Nephron (organoid): ENCODE measurements around the gene ALK.

Experiments
- H3K27ac Mint-ChIP-seq, 3 experiments: 2 replicates each; pipeline ENCODE4 v1.8.0; 2020; ENCODE audit warnings: mixed read lengths in 3 of 3, mild to moderate bottlenecking in 2 of 3, moderate library complexity in 1 of 3
- H3K27me3 Mint-ChIP-seq: 2 replicates; pipeline ENCODE4 v1.8.0; 2021; ENCODE audit warnings: low read depth, mild to moderate bottlenecking, moderate library complexity, mixed read lengths
- H3K36me3 Mint-ChIP-seq: 2 replicates; pipeline ENCODE4 v1.8.0; 2020; ENCODE audit warnings: low read depth, mixed read lengths
- H3K4me1 Mint-ChIP-seq: 2 replicates; pipeline ENCODE4 v1.8.0; 2020; ENCODE audit warnings: mixed read lengths
- H3K4me3 Mint-ChIP-seq, 3 experiments: 2 replicates each; pipeline ENCODE4 v1.8.0; 2020; ENCODE audit warnings: mild to moderate bottlenecking in 3 of 3, mixed read lengths in 3 of 3, moderate library complexity in 2 of 3
- H3K9me3 Mint-ChIP-seq: 2 replicates; pipeline ENCODE4 v1.8.0; 2020; ENCODE audit warnings: mixed read lengths
- TF ChIP-seq, protein P1 (sequence below), 3 experiments: fragments of 200-600 bp; sonication (generic); IDR thresholded peaks; one replicate each; pipeline ENCODE4 v1.5.0; 2021; ENCODE audit warnings: antibody characterized with exemption in 3 of 3; ENCODE audit not compliant: unreplicated experiment in 3 of 3

Gene ALK

GRCh38 chr2:29743516-29743915, 177.9 kb downstream of the ALK start:
- Mint-ChIP-seq H3K4me1 (peaks cover 5% of the 10 kb centered on the region), H3K27me3 (peaks cover 8% of the 10 kb centered on the region), H3K27ac (no peak overlapping the region), H3K4me3 (no peak overlapping the region), H3K36me3 (no peaks in the 10 kb centered on the region), H3K9me3 (no peaks in the 10 kb centered on the region)
- TF ChIP-seq, protein P1, sequence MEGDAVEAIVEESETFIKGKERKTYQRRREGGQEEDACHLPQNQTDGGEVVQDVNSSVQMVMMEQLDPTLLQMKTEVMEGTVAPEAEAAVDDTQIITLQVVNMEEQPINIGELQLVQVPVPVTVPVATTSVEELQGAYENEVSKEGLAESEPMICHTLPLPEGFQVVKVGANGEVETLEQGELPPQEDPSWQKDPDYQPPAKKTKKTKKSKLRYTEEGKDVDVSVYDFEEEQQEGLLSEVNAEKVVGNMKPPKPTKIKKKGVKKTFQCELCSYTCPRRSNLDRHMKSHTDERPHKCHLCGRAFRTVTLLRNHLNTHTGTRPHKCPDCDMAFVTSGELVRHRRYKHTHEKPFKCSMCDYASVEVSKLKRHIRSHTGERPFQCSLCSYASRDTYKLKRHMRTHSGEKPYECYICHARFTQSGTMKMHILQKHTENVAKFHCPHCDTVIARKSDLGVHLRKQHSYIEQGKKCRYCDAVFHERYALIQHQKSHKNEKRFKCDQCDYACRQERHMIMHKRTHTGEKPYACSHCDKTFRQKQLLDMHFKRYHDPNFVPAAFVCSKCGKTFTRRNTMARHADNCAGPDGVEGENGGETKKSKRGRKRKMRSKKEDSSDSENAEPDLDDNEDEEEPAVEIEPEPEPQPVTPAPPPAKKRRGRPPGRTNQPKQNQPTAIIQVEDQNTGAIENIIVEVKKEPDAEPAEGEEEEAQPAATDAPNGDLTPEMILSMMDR (IDR thresholded peaks at IDR 0.05; ENCODE audit: unreplicated experiment in 3 of 3): no peak

- no peak overlapping the region for H3K27ac Mint-ChIP-seq
- H3K4me3 Mint-ChIP-seq: no peak overlapping the region
- peaks cover 8% of the 10 kb centered on the region for H3K27me3 Mint-ChIP-seq
- no peaks in the 10 kb centered on the region for H3K9me3 Mint-ChIP-seq
- H3K4me1 Mint-ChIP-seq: peaks cover 5% of the 10 kb centered on the region
- TF ChIP-seq, protein P1 (IDR thresholded peaks at IDR 0.05; ENCODE audit: unreplicated experiment in 3 of 3): no peak
- H3K36me3 Mint-ChIP-seq: no peaks in the 10 kb centered on the region
Measured at GRCh38 chr2:29742656-29743055, 178.7 kb downstream of the ALK start.

DNA sequence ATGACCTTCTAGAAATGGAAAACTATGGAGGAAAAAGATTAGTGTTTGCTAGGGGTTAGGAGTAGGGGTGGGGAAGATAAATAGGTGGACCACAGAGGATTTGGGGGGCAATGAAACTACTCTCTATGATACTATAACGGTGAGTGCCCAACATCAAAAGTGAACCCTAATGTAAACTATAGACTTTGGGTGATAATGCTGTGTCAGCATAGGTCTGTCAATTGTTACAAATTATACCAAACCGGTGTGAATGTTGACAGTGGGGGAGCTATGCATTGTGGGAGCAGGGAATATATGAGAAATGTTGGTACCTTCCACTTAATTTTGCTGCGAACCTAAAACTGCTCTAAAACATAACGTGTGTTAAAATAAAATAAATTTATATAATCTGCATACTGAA, 180.3 kb downstream of the ALK start:
- TF ChIP-seq, protein P1 (IDR thresholded peaks at IDR 0.05; ENCODE audit: unreplicated experiment in 3 of 3): no peak
- Mint-ChIP-seq H3K4me1 (peaks cover 5% of the 10 kb centered on the region), H3K4me3 (no peak overlapping the region), H3K27me3 (peaks cover 8% of the 10 kb centered on the region), H3K27ac (no peak overlapping the region), H3K9me3 (no peaks in the 10 kb centered on the region), H3K36me3 (no peaks in the 10 kb centered on the region)

- Mint-ChIP-seq H3K36me3 (no peaks in the 10 kb centered on the region), H3K9me3 (no peaks in the 10 kb centered on the region), H3K27ac (no peak overlapping the region), H3K4me1 (peaks cover 4% of the 10 kb centered on the region), H3K27me3 (peaks cover 16% of the 10 kb centered on the region), H3K4me3 (no peak overlapping the region)
- TF ChIP-seq, protein P1 (IDR thresholded peaks at IDR 0.05; ENCODE audit: unreplicated experiment in 3 of 3): no peak
Measured at GRCh38 chr2:29733965-29734364, 187.4 kb downstream of the ALK start.

- H3K27me3 Mint-ChIP-seq: peaks cover 16% of the 10 kb centered on the region
- TF ChIP-seq, protein P1 (IDR thresholded peaks at IDR 0.05; ENCODE audit: unreplicated experiment in 3 of 3): no peak
- H3K4me3 Mint-ChIP-seq: no peak overlapping the region
- H3K4me1 Mint-ChIP-seq: peaks cover 5% of the 10 kb centered on the region
- no peaks in the 10 kb centered on the region for H3K36me3 Mint-ChIP-seq
- no peaks in the 10 kb centered on the region for H3K9me3 Mint-ChIP-seq
- H3K27ac Mint-ChIP-seq: no peak overlapping the region
Measured at GRCh38 chr2:29733213-29733612, 188.2 kb downstream of the ALK start.

DNA sequence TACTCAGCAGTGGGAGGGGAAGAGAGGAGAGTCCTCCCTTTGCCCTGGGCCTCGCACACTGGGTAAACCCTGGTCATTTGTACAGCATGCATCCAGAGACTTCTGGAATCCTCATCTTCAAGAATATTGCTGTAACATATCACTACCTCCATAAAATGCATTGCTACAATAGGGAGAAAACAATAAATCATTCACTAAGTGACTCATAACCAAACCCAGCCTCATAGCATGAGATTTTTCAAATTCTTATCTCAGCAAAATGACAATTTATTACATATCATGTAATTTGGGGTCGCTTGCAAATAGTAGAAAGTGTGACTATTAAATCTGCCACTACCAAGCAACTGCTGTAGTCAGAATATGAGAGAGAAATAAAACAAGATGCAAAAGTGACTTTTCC, 189.4 kb downstream of the ALK start:
- peaks cover 16% of the 10 kb centered on the region for H3K27me3 Mint-ChIP-seq
- H3K36me3 Mint-ChIP-seq: no peaks in the 10 kb centered on the region
- peaks cover 5% of the 10 kb centered on the region for H3K4me1 Mint-ChIP-seq
- H3K4me3 Mint-ChIP-seq: no peak overlapping the region
- no peaks in the 10 kb centered on the region for H3K9me3 Mint-ChIP-seq
- no peak overlapping the region for H3K27ac Mint-ChIP-seq
- TF ChIP-seq, protein P1 (IDR thresholded peaks at IDR 0.05; ENCODE audit: unreplicated experiment in 3 of 3): no peak
